Measurements from ENCODE around the gene CCDC9.
"Not testable (repeated sequence)": the region's sequence is repeated elsewhere in the genome, so short reads cannot be mapped to it uniquely, and the experiment has no call there.

Gene CCDC9

GRCh38 chr19:47273313-47274070 lies 17.2 kb downstream of the CCDC9 start:
- ATAC-seq (ENCODE audit: low read depth), result peak; percentile 73

DNA sequence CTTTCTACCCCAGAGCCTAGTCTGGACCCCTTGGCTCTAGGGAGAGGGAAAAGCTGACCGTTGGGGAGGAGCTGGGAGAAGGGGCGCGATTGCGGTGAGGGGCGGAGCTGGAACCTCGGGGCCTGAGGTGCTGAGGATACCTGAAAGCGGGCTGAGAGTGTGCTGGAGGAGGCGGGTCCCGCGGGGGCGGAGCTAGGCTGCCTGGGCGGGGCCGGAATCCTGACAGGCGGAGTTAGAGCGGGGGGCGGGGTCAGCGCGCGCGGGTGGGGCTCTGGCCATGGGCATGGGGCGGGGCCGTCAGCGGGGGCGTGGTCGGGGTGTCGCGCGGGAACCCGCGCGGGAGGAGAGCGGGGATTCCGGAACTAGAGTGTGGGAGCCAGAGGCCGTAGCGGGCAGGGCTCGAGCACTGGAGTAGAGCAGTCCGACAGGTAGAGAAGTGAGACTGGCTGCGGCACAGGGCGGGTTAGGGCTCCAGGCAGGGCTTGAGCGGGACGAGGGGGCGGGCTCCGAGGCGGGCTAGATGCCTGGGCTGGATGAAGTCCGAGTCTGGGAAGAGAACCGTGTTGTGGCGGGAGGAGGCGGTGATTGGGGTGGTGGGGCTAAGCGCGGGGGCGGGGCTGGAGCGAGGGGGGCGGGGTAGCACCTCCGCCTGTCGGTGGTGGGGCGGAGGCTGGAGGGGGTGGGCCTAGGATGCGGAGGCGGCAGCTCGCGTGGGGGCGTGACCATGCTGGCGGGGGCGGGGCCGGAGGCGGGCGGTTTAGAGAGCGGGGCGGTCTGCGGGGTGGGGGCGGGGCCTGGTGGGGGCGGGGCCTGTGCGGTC lies 18.0 kb downstream of the CCDC9 start, which contains the start of gene INAFM1:
TSS of gene INAFM1 (plus strand) at position 815 of the 820 bp plus-strand sequence. CDS start 35 bp downstream, outside the sequence.
- DNase-seq (ENCODE audit: low spot score) (peak; percentile 97), ATAC-seq (ENCODE audit: low read depth) (peak; percentile 78)
- Histone ChIP-seq H3K27ac (ENCODE audit: poor library complexity, severe bottlenecking) (peak within 1 kb of the TSS; percentile 81), H3K4me3 (ENCODE audit: severe bottlenecking) (peak within 1 kb of the TSS; percentile 51), H3K27me3 (ENCODE audit: insufficient read depth, poor library complexity, severe bottlenecking) (no peaks in the 10 kb centered on the region), H3K9me3 (ENCODE audit: severe bottlenecking) (no peaks in the 10 kb centered on the region), H3K36me3 (ENCODE audit: low read depth) (0 out of 2 replicates have a peak, but pooled peaks cover 4% of the 10 kb centered on the region), H3K4me1 (ENCODE audit: insufficient read depth, poor library complexity, severe bottlenecking) (no peaks in the 10 kb centered on the region)
- TF ChIP-seq, protein P1, sequence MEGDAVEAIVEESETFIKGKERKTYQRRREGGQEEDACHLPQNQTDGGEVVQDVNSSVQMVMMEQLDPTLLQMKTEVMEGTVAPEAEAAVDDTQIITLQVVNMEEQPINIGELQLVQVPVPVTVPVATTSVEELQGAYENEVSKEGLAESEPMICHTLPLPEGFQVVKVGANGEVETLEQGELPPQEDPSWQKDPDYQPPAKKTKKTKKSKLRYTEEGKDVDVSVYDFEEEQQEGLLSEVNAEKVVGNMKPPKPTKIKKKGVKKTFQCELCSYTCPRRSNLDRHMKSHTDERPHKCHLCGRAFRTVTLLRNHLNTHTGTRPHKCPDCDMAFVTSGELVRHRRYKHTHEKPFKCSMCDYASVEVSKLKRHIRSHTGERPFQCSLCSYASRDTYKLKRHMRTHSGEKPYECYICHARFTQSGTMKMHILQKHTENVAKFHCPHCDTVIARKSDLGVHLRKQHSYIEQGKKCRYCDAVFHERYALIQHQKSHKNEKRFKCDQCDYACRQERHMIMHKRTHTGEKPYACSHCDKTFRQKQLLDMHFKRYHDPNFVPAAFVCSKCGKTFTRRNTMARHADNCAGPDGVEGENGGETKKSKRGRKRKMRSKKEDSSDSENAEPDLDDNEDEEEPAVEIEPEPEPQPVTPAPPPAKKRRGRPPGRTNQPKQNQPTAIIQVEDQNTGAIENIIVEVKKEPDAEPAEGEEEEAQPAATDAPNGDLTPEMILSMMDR (IDR thresholded peaks at IDR 0.05; ENCODE audit: poor library complexity, severe bottlenecking), result no peak

More at GRCh38 chr19:47273313-47274070, 17.2 kb downstream of the CCDC9 start:
- H3K27me3 ChIP-seq (ENCODE audit: insufficient read depth, poor library complexity, severe bottlenecking), result no peaks in the 10 kb centered on the region
- peak overlapping the region; percentile 81 for H3K27ac ChIP-seq (ENCODE audit: poor library complexity, severe bottlenecking)
- peak overlapping the region; percentile 51 for H3K4me3 ChIP-seq (ENCODE audit: severe bottlenecking)
- no peaks in the 10 kb centered on the region for H3K4me1 ChIP-seq (ENCODE audit: insufficient read depth, poor library complexity, severe bottlenecking)
- peaks cover 4% of the 10 kb centered on the region; the same call in 1 of the 2 replicates for H3K36me3 ChIP-seq (ENCODE audit: low read depth)
- TF ChIP-seq, protein P1 (IDR thresholded peaks at IDR 0.05; ENCODE audit: poor library complexity, severe bottlenecking), result peak; percentile 18
- no peaks in the 10 kb centered on the region for H3K9me3 ChIP-seq (ENCODE audit: severe bottlenecking)
- DNase-seq (ENCODE audit: low spot score), result peak; percentile 92

GRCh38 chr19:47274891-47275761 lies 18.8 kb downstream of the CCDC9 start:
- TF ChIP-seq, protein P1 (IDR thresholded peaks at IDR 0.05; ENCODE audit: poor library complexity, severe bottlenecking), result no peak
- ATAC-seq (ENCODE audit: low read depth) (no peak), DNase-seq (ENCODE audit: low spot score) (peak; percentile 58)
- 0 out of 2 replicates have a peak, but pooled peaks cover 4% of the 10 kb centered on the region for H3K36me3 ChIP-seq (ENCODE audit: low read depth)
- H3K27me3 ChIP-seq (ENCODE audit: insufficient read depth, poor library complexity, severe bottlenecking), result no peaks in the 10 kb centered on the region
- no peak overlapping the region for H3K27ac ChIP-seq (ENCODE audit: poor library complexity, severe bottlenecking)
- peak overlapping the region; percentile 47 for H3K4me3 ChIP-seq (ENCODE audit: severe bottlenecking)
- no peaks in the 10 kb centered on the region for H3K9me3 ChIP-seq (ENCODE audit: severe bottlenecking)
- H3K4me1 ChIP-seq (ENCODE audit: insufficient read depth, poor library complexity, severe bottlenecking), result no peaks in the 10 kb centered on the region

DNA sequence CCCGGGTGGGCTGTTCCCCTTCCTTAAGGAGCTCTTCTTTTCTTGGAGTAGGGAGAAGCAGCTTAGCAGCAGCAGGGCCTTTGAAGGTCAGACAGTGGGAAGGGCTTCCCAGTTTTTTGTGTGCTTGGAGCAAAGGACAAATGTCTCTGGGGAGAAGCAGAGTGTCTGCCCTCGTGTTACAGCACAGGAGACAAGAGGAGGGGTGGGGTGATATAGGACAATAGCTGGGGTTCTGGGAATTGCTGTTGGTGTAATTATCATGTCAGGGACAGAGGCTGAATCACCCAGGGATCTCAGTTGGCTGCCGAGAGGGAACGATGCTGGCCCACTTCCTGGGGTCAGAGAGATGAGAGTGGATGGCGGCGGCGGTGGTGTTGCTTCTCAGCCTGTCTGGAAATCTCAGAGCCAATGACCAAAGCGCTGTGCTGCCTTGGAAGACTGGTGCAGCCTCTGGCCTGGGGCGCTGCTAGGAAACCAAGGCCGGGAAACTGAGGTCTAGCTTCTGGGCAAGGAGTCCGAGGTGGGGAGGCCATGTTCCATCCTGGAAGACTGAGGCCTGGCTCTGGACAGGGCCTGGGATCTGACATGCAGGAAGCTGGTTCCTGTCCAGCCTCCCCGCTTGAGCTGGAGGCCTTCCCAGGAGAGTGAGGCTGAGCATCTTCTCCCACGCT lies 19.6 kb downstream of the CCDC9 start:
- H3K4me1 ChIP-seq (ENCODE audit: insufficient read depth, poor library complexity, severe bottlenecking), result no peaks in the 10 kb centered on the region

DNA sequence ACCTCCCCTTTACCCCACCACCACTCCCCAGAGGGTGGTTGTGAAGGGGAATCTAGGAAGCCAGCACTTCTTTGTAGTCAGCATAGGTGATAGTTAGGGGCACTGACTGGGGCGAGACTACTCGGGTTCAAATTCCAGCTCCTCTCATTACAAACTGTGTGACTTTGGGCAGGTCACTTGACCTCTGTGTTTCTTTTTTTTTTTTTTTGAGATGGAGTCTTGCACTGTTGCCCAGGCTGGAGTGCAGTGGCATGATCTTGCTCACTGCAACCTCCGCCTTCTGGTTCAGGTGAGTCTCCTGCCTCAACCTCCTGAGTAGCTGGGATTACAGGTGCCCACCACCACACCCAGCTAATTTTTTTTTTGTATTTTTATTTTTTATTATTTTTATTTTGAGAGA lies 20.2 kb downstream of the CCDC9 start:
- not testable (repeated sequence) for ATAC-seq (ENCODE audit: low read depth); H3K27ac ChIP-seq (ENCODE audit: poor library complexity, severe bottlenecking); H3K27me3 ChIP-seq (ENCODE audit: insufficient read depth, poor library complexity, severe bottlenecking); H3K4me1 ChIP-seq (ENCODE audit: insufficient read depth, poor library complexity, severe bottlenecking); H3K36me3 ChIP-seq (ENCODE audit: low read depth); H3K9me3 ChIP-seq (ENCODE audit: severe bottlenecking); DNase-seq (ENCODE audit: low spot score); H3K4me3 ChIP-seq (ENCODE audit: severe bottlenecking)

More for the DNA sequence above, 19.6 kb downstream of the CCDC9 start:
- DNase-seq (ENCODE audit: low spot score), result no peak
- TF ChIP-seq, protein P1 (IDR thresholded peaks at IDR 0.05; ENCODE audit: poor library complexity, severe bottlenecking), result no peak
- Histone ChIP-seq H3K4me3 (ENCODE audit: severe bottlenecking) (no peak overlapping the region), H3K27me3 (ENCODE audit: insufficient read depth, poor library complexity, severe bottlenecking) (no peaks in the 10 kb centered on the region), H3K9me3 (ENCODE audit: severe bottlenecking) (no peaks in the 10 kb centered on the region), H3K27ac (ENCODE audit: poor library complexity, severe bottlenecking) (no peak overlapping the region), H3K36me3 (ENCODE audit: low read depth) (0 out of 2 replicates have a peak, but pooled peaks cover 1% of the 10 kb centered on the region)
- ATAC-seq (ENCODE audit: low read depth), result no peak
